Retinal pigment epithelial cell (primary cell): ENCODE results near the gene CRIP2.

Source experiments
- DNase-seq: peaks from one replicate; pipeline ENCODE4 v3.0.0-alpha.2; 2010; ENCODE audit warnings: low read depth
- H3K4me3 ChIP-seq: 2 replicates; pipeline ENCODE4 v1.5.1; 2011; ENCODE audit warnings: mild to moderate bottlenecking, low read length, control low read depth, moderate library complexity
- CTCF ChIP-seq: conservative IDR thresholded peaks from 2 replicates; pipeline ENCODE4 v1.5.1; 2011; ENCODE audit warnings: low read depth, low read length, control low read depth, inconsistent platforms

The CRIP2 gene

DNA sequence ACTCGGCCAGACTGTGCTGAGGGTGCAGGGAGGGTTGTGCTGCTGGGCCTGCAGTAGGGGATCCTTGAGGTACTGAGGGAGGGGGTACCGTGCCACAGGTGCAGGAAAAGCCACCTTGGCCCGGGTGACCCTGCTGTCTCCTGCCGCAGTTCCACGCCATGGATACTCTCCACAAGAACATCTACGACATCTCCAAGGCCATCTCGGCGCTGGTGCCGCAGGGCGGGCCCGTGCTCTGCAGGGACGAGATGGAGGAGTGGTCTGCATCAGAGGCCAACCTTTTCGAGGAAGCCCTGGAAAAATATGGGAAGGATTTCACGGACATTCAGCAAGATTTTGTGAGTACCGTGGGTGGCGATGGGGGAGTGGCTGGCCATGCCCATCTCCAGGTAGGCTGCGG lies 14.0 kb upstream of the CRIP2 start:
- no peak overlapping the region for H3K4me3 ChIP-seq
- DNase-seq = no peak
- no peak for TF ChIP-seq CTCF

DNA sequence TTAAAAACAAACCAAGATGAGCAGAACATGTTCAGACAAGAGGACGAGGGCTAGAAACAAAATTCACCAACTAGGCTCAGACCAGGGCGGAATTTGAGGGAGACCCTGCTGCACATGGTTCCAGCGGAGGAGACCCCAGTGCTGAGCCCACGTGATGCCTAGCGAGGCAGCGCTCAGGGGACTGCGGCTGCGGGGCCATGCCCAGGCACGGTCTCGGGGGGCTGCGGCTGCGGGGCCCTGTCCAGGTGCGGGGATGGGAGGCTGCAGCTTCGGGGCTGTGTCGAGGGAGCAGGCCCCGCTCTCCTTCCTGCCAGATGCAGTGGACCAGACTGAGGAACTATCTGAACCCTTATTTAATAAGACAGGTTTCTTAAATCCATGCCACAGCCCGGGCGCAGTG lies 12.7 kb upstream of the CRIP2 start:
- no peak for TF ChIP-seq CTCF
- H3K4me3 ChIP-seq = no peak overlapping the region
- no peak for DNase-seq

GRCh38 chr14:105464501-105464900 lies 10.1 kb upstream of the CRIP2 start:
- no peak for TF ChIP-seq CTCF
- no peak overlapping the region for H3K4me3 ChIP-seq
- no peak for DNase-seq

DNA sequence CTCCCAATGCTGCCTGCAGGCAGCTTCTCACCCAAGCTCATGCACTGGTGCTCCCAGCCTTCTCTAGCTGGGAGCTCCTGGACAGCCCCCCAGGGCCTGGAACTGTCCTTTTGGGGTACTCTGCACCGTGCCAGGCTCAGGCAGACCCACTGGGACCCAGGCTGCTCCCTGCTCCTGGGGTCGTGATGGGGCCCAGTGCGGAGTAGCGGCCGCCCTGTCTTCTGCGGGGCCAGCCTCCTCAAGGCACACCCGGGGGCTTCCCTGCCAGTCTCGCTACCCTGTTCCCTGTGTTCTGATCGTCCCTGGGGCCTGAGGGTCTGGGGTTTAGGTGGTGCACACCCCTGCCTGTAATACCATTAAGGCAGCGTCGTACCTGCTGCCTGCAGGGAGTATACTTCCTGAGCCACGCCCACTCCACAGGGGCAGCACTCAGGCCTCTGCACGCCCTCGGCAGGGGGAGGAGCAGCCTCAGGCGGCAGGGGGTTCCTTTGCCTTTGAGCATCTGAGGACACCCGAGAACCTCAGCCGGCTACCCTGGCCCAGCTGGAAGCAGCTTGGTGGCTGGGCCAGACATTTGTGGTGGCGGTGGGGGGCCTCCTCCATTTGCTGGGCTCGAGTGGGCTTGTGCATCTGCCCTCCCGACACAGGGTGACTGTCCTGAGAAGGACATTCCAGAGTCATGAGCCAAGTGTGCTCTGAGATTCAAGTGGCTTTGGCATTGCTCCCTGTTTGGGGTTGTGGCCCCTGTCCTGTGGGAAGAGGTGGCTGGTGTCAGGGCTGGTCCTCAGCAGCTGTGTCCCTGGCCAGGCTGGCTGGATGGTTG lies 9.2 kb upstream of the CRIP2 start:
- TF ChIP-seq CTCF = no peak
- DNase-seq = no peak
- H3K4me3 ChIP-seq = no peak overlapping the region

- TF ChIP-seq CTCF = no peak
- H3K4me3 ChIP-seq = no peak overlapping the region
These were observed 7.9 kb upstream of the CRIP2 start for GRCh38 chr14:105466531-105467248.

DNA sequence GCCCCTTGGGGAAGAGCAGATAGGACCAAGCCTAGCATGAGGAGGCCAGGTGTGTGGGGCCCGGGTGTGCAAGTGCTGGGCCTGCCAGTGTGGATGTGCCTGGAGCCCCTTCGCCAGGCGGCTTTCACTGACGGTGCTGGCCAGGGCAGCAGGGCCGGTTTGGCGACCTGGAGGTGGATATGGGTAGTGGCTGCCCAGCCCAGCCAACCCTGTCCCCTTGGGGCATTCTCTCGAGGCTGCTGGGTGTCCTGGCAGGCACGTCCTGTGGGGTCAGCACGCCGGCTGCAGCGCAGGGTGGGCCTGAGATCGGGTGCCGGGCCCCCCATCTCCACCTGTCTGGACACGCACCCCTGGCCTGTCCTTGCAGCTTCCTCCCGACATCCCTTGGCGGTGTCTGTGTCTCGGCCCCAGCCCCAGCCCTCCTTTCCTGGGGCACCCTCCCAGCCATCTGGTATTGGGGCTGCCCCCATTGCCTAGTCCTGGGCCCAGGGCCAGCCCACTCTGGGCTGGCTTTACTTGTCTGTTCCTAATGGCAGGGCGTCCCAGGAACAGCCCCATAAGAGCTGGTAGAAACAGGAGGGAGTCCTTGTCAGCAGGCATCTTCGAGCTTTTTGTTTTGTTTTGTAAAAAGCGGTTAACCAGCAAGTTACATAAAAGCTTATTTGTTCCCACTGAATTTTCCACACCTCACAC lies 7.2 kb upstream of the CRIP2 start:
- no peak for DNase-seq
- no peak overlapping the region for H3K4me3 ChIP-seq
- no peak for TF ChIP-seq CTCF

More at GRCh38 chr14:105466531-105467248, 7.9 kb upstream of the CRIP2 start:
- no peak for DNase-seq
